K562 treated with DMSO at 1 percent for 12 hours (cell line): Measurements from ENCODE around the gene GRIFIN. TPM values are rescaled to one million over a fixed set of nuclear protein-coding genes. Genes with fewer than 3 reads are reported as not detected.

Experiments used
- total RNA-seq: library from RNA; unstranded; fragments of 300-600 nt; gene quantifications from 2 replicates; pipeline ENCODE4 v1.2.3, GENCODE V29; 2022; ENCODE audit not compliant: insufficient read depth

GRIFIN gene, protein sequence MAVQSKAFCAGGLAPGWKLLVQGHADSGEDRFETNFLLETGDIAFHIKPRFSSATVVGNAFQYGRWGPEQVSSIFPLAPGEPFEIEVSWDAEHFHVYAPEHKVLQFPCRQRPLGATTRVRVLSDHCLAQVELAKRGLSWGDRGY
- not detected in 2 replicates for total RNA-seq

DNA sequence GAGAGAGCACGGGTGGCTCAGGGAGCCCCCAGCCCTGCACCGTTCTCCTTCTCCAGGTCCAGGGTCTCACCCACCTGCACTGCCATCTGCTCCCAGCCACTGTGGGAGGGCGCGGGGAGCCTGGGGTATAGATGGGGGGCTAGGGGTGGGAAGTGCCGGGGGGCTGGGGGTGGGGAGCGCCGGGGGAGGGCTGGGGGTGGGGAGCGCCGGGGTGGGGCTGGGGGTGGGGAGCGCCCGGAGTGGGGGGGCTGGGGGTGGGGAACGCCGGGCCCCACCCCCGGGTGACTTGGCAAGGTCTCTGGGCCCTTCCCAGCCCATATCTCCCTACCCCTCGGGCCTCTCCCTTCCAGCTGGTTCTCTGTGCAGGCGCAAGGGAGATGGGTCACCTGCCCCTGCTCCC is at the start of gene GRIFIN:
TSS of gene GRIFIN (minus strand) at position 101 of the 400 bp plus-strand sequence. CDS start at position 86, 15 bp downstream.

DNA sequence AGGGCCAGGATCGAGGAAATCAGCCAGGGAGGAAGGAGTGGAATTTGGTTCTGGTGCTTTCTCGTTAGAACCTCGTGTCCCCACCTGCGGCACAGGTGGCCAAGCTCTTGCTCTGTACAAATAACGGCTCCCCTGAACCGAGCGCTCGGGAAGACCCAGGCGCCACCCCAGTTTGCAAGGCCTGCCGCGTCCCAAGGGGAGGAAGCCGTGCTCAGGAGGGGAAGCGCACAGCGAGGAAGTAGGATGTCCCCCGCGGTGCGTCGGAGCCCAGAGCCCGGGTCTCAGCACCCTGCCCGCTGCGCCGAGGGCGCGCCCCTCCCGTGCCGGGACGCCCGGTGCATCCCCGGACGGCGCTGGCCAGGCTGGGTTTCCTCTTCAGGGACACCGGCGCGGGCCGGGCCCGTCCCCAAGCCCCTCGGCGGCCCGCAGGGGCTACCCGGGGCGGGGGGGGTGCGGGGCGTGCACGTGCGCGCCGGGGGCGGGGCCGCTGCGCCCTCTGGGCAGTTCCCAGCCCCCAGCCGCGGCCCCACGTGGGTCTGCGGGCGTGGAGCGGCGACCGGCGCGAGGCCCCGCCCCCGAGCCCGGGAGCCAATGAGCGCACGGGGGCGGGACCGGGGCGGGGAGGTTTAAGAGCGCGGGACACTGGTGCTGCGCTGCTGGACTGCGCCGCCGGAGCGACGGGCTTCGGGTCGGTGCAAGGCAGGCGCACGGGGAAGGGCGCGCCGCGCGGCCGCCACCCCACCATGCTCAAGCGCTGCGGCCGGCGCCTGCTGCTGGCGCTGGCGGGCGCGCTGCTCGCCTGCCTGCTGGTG is 43.1 kb upstream of the GRIFIN start, which contains the start of gene LFNG:
TSS of gene LFNG (plus strand) at position 656 of the 812 bp plus-strand sequence. CDS start at position 744, 88 bp downstream.

Other genes with a start within 250 kb of the GRIFIN start
- gene MAD1L1, start 243.5 kb downstream of the GRIFIN start, total RNA-seq = 68.9 and 138 TPM in 2 replicates
- gene MRM2, start 234.2 kb downstream of the GRIFIN start, total RNA-seq = 27.9 and 35.4 TPM in 2 replicates
- 55.5 and 66.8 TPM in 2 replicates for gene NUDT1, start 234.2 kb downstream of the GRIFIN start, total RNA-seq
- 12.2 and 22.1 TPM in 2 replicates for gene SNX8, start 162.0 kb downstream of the GRIFIN start, total RNA-seq
- 138 and 181 TPM in 2 replicates for gene EIF3B, start 121.6 kb downstream of the GRIFIN start, total RNA-seq
- 37.8 and 46.1 TPM in 2 replicates for gene CHST12, start 72.8 kb downstream of the GRIFIN start, total RNA-seq
- gene LFNG, start 43.4 kb upstream of the GRIFIN start, total RNA-seq = 0.35 and 0.68 TPM in 2 replicates
- 45.2 and 47.7 TPM in 2 replicates for gene BRAT1, start 79.1 kb upstream of the GRIFIN start, total RNA-seq
- gene IQCE, start 82.6 kb upstream of the GRIFIN start, total RNA-seq = 3.3 and 8.8 TPM in 2 replicates
- gene TTYH3, start 155.6 kb upstream of the GRIFIN start, total RNA-seq = 4.8 and 9.4 TPM in 2 replicates
- gene AMZ1, start 211.8 kb upstream of the GRIFIN start, total RNA-seq = not detected in 2 replicates